Transverse colon (tissue), 4 donors: ENCODE measurements around the gene GPR6.

Experiments
- POLR2AphosphoS5 ChIP-seq, 3 donors: sonication (generic); formaldehyde crosslinking; IDR thresholded peaks; one replicate each; pipeline ENCODE4 v1.6.1; 2016; ENCODE audit warnings: antibody characterized with exemption in 3 of 3
- TF ChIP-seq, protein P1 (sequence below), 5 experiments: fragments of 200-600 bp in 3 of 5; fragments of 450-650 bp in 2 of 5; sonication (generic) in 3 of 5; IDR thresholded peaks; 1 replicate in 2 of 5; 2 replicates in 3 of 5; pipeline ENCODE4 v1.5.1; 2016 to 2017; ENCODE audit warnings: antibody characterized with exemption in 5 of 5, inconsistent platforms in 3 of 5, mild to moderate bottlenecking in 2 of 5, moderate library complexity in 1 of 5

DNA sequence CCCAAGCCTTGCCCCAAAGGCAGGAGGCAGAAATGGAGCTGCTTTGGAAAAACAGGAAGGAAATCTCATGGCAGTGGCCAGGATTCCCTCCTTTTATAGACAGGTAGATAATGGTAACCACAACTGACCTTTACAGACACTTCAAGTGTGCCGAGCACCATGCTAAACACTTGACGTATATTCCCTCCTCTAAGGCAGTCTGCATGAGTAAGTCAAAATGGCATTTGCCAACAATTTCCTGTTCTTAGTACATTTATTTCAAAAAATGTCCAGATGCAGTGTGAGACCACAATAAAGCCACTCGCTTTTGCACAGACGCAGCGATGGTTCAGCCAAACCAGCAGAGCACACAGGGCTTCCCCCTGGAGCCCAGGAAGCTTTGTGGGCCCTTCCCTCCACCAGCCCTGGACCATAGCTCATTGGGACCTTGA, 16.5 kb upstream of the GPR6 start:
- TF ChIP-seq, protein P1, sequence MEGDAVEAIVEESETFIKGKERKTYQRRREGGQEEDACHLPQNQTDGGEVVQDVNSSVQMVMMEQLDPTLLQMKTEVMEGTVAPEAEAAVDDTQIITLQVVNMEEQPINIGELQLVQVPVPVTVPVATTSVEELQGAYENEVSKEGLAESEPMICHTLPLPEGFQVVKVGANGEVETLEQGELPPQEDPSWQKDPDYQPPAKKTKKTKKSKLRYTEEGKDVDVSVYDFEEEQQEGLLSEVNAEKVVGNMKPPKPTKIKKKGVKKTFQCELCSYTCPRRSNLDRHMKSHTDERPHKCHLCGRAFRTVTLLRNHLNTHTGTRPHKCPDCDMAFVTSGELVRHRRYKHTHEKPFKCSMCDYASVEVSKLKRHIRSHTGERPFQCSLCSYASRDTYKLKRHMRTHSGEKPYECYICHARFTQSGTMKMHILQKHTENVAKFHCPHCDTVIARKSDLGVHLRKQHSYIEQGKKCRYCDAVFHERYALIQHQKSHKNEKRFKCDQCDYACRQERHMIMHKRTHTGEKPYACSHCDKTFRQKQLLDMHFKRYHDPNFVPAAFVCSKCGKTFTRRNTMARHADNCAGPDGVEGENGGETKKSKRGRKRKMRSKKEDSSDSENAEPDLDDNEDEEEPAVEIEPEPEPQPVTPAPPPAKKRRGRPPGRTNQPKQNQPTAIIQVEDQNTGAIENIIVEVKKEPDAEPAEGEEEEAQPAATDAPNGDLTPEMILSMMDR (IDR thresholded peaks at IDR 0.05), result no peak
- no peak for TF ChIP-seq POLR2AphosphoS5 (IDR thresholded peaks at IDR 0.05)
